Endothelial cell of umbilical vein (primary cell): ENCODE data around the gene GPAM. TPM values are rescaled to one million over a fixed set of nuclear protein-coding genes. Genes with fewer than 3 reads are reported as not detected.

Experiments used
- BruUV-seq: library from RNA; stranded (reverse); fragments of 400-500 nt; replicated peaks from 2 replicates; lab custom pipeline; 2021; lab: Mats Ljungman, UMichigan
- CTCF ChIA-PET: fragments of 300-600, 350-600 bp; sonication (Branson Sonifier 250); formaldehyde crosslinking; loops from one replicate; lab custom pipeline; 2021; ENCODE audit warnings: antibody characterized with exemption, inconsistent platforms; lab: Charles Lee
- POLR2A ChIA-PET: fragments of 300-600, 350-600 bp; sonication (Branson Sonifier 250); formaldehyde crosslinking; loops from one replicate; lab custom pipeline; 2021; ENCODE audit warnings: antibody characterized with exemption, inconsistent platforms; lab: Charles Lee
- DNase-seq: peaks from one replicate; pipeline ENCODE4 v3.0.0-alpha.2; 2011; ENCODE audit warnings: low read depth, low spot score
- FAIRE-seq: peaks from 2 replicates; lab custom pipeline; 2011; peaks lifted over from hg19 to GRCh38; lab: Jason Lieb, UNC
- H2AFZ ChIP-seq: 2 replicates; pipeline ENCODE4 v1.6.0; 2012; ENCODE audit warnings: low read depth, low read length, control low read depth, inconsistent platforms
- H3K27ac ChIP-seq: 2 replicates; pipeline ENCODE4 v1.5.1; 2011; ENCODE audit warnings: low read depth, mild to moderate bottlenecking, control low read depth, low read length, moderate library complexity; ENCODE audit not compliant: insufficient read depth
- H3K27me3 ChIP-seq, 2 experiments: 2 replicates each; pipeline versions ENCODE4 v1.6.0 to v1.6.1; 2011; ENCODE audit warnings: low read length in 2 of 2, mixed read lengths in 1 of 2; ENCODE audit not compliant: control insufficient read depth in 2 of 2, insufficient read depth in 2 of 2
- H3K36me3 ChIP-seq, 2 experiments: 2 replicates in 1 of 2; 3 replicates in 1 of 2; pipeline ENCODE4 v1.5.1; 2011; ENCODE audit warnings: low read length in 2 of 2, mild to moderate bottlenecking in 1 of 2, moderate library complexity in 1 of 2; ENCODE audit not compliant: control insufficient read depth in 2 of 2, insufficient read depth in 2 of 2; ENCODE audit errors: extremely low read depth in 1 of 2
- H3K4me1 ChIP-seq: 3 replicates; pipeline ENCODE4 v1.5.1; 2011; ENCODE audit warnings: mild to moderate bottlenecking, low read length; ENCODE audit not compliant: control insufficient read depth, insufficient read depth; ENCODE audit errors: extremely low read depth
- H3K4me2 ChIP-seq: 2 replicates; pipeline ENCODE4 v1.6.1; 2011; ENCODE audit warnings: low read length, control low read depth, mixed read lengths; ENCODE audit not compliant: insufficient read depth
- H3K4me3 ChIP-seq, 3 experiments: fragments of 200-600 bp in 1 of 3; sonication (generic), shearing (Covaris generic) in 1 of 3; replicated peaks in 1 of 3; 2 replicates each; pipeline ENCODE4 v1.5.1; 2011 to 2016; ENCODE audit warnings: control low read depth in 3 of 3, low read length in 3 of 3, mild to moderate bottlenecking in 2 of 3, inconsistent platforms in 1 of 3, low read depth in 1 of 3, moderate library complexity in 1 of 3; ENCODE audit not compliant: insufficient read depth in 1 of 3
- H3K79me2 ChIP-seq: 2 replicates; pipeline ENCODE4 v1.6.0; 2012; ENCODE audit warnings: low read length, inconsistent platforms; ENCODE audit not compliant: control insufficient read depth, insufficient read depth
- H3K9ac ChIP-seq: replicated peaks from 2 replicates; pipeline ENCODE3; 2011; ENCODE audit warnings: low read length, control low read depth; ENCODE audit not compliant: insufficient read depth; ENCODE audit errors: extremely low read depth
- H3K9me1 ChIP-seq: replicated peaks from 3 replicates; pipeline ENCODE4 v1.6.0; 2011; ENCODE audit warnings: mild to moderate bottlenecking, low read length; ENCODE audit not compliant: control insufficient read depth, insufficient read depth; ENCODE audit errors: extremely low read depth
- H3K9me3 ChIP-seq: replicated peaks from 2 replicates; pipeline ENCODE4 v1.5.1; 2012; ENCODE audit warnings: low read length, inconsistent platforms; ENCODE audit not compliant: control insufficient read depth, insufficient read depth
- H4K20me1 ChIP-seq: replicated peaks from 2 replicates; pipeline ENCODE3; 2011; ENCODE audit warnings: mild to moderate bottlenecking, low read length; ENCODE audit not compliant: control insufficient read depth, insufficient read depth; ENCODE audit errors: extremely low read depth
- EZH2 ChIP-seq: IDR thresholded peaks from 2 replicates; pipeline ENCODE4 v1.6.1; 2012; ENCODE audit warnings: borderline replicate concordance, low read depth, mild to moderate bottlenecking, moderate library complexity, low read length, inconsistent platforms; ENCODE audit not compliant: severe bottlenecking
- GATA2 ChIP-seq: IDR thresholded peaks from 2 replicates; pipeline ENCODE4 v1.7.0; 2011; ENCODE audit warnings: low read depth, mild to moderate bottlenecking, moderate library complexity, mixed read lengths, low read length; ENCODE audit not compliant: insufficient read length, insufficient read depth
- MYC ChIP-seq: IDR thresholded peaks from one replicate; pipeline ENCODE4 v1.6.1; 2011; ENCODE audit warnings: mild to moderate bottlenecking, low read depth, low read length
- POLR2A ChIP-seq: IDR thresholded peaks from 2 replicates; pipeline ENCODE4 v1.6.1; 2012; ENCODE audit warnings: low read depth, mild to moderate bottlenecking, control low read depth, low read length
- POLR2AphosphoS5 ChIP-seq: IDR thresholded peaks from 2 replicates; pipeline ENCODE4 v1.6.1; 2012; ENCODE audit warnings: low read depth, mild to moderate bottlenecking, control low read depth, low read length, moderate library complexity; ENCODE audit not compliant: insufficient read depth
- dilution Hi-C: fragments of 300-500 bp; cut with MboI; formaldehyde crosslinking; loops from one replicate; pipeline ENCODE4 v1.15.0; 2019; ENCODE audit warnings: low sequenced_read_pairs; ENCODE audit not compliant: extremely low pct_ligation_motif_present
- intact Hi-C: fragments of 100-400 bp; cut with micrococcal nuclease; formaldehyde crosslinking; loops from one replicate; pipeline ENCODE4 v1.10.0; 2022
- polyA plus RNA-seq, 4 experiments: library from polyadenylated mRNA; depleted of rRNA in 3 of 4; stranded (reverse) in 3 of 4; unstranded in 1 of 4; fragments of >200 nt; gene quantifications; 2 replicates each; pipeline versions ENCODE4 v1.2.1 to v1.2.3, GENCODE V29; 2011 to 2012; ENCODE audit warnings: missing spikeins in 1 of 4
- total RNA-seq: library from RNA; stranded (reverse); gene quantifications from 2 replicates; pipeline ENCODE4 v1.2.3, GENCODE V29; 2021
- TF ChIP-seq, protein P1 (sequence below): IDR thresholded peaks from 2 replicates; pipeline ENCODE4 v1.6.1; 2011; ENCODE audit not compliant: insufficient read depth, insufficient read length

Gene GPAM
- total and polyA plus RNA-seq, 2 donors (not counting 3 experiments of a cell fraction or from before 2014, with no cell fraction given), result 3.4 to 9.7 TPM

DNA sequence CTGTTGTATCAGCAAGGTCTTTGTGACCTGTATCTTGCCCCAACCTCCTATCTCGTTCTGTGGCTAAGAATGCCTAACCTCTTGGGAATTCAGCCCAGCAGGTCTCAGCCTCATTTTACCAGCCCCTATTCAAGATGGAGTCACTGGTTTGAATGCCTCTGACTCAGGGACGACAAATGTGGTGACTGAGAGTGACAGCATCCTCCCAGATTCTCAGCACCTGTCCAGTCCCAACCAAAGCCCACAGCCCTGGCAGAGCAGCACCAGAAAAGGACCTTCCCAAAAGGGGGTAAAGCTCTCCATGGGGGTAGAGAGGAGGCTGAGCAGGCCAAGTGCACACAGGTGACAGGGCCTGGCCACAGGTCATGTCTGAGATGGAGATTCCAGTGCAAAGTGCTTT is 35.4 kb upstream of the GPAM start:
- Histone ChIP-seq H3K79me2 (no peaks in the 10 kb centered on the region), H2AFZ (no peak overlapping the region), H3K36me3 (no peaks in the 10 kb centered on the region), H4K20me1 (no peaks in the 10 kb centered on the region), H3K27me3 (no peaks in the 10 kb centered on the region), H3K4me2 (no peak overlapping the region), H3K4me3 (no peak overlapping the region), H3K9me3 (no peaks in the 10 kb centered on the region), H3K27ac (no peak overlapping the region), H3K9ac (no peak overlapping the region), H3K4me1 (no peaks in the 10 kb centered on the region), H3K9me1 (no peaks in the 10 kb centered on the region)
- FAIRE-seq (no peak), DNase-seq (no peak)
- ChIA-PET CTCF (no interaction called here), POLR2A (no interaction called here)
- dilution Hi-C loops, result no loop called here
- BruUV-seq, result no TSS peak
- no peak for TF ChIP-seq MYC
- no peak for TF ChIP-seq GATA2
- TF ChIP-seq POLR2A, result no peak
- TF ChIP-seq, protein P1, sequence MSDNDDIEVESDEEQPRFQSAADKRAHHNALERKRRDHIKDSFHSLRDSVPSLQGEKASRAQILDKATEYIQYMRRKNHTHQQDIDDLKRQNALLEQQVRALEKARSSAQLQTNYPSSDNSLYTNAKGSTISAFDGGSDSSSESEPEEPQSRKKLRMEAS, result no peak
- TF ChIP-seq EZH2, result no peak
- intact Hi-C loops, result no loop called here

GRCh38 chr10:112218036-112218390 is 34.4 kb upstream of the GPAM start:
- CTCF ChIA-PET, result interaction anchor here (1.4 to 1.6 kb wide), 2 partner anchors 90 to 217 kb away, joined by 3 to 5 read pairs; no protein-coding TSS in a partner anchor
- no peak overlapping the region for H3K4me3 ChIP-seq
- H3K9me1 ChIP-seq, result no peaks in the 10 kb centered on the region
- DNase-seq, result no peak
- dilution Hi-C loops (no loop called here), intact Hi-C loops (no loop called here)
- H3K9me3 ChIP-seq, result no peaks in the 10 kb centered on the region
- H3K27ac ChIP-seq, result no peak overlapping the region
- TF ChIP-seq, protein P1, result no peak
- TF ChIP-seq POLR2AphosphoS5 (no peak), POLR2A (no peak), GATA2 (no peak), EZH2 (no peak), MYC (no peak)
- H4K20me1 ChIP-seq, result no peaks in the 10 kb centered on the region
- POLR2A ChIA-PET, result no interaction called here
- no peaks in the 10 kb centered on the region for H3K36me3 ChIP-seq
- H3K79me2 ChIP-seq, result no peaks in the 10 kb centered on the region
- H2AFZ ChIP-seq, result no peak overlapping the region
- H3K9ac ChIP-seq, result no peak overlapping the region
- no peaks in the 10 kb centered on the region for H3K27me3 ChIP-seq
- no peaks in the 10 kb centered on the region for H3K4me1 ChIP-seq
- BruUV-seq, result no TSS peak
- no peak for FAIRE-seq
- H3K4me2 ChIP-seq, result no peak overlapping the region
